CD1c-positive myeloid dendritic cell (primary cell): ENCODE data around the gene GFAP.

Experiments used
- DNase-seq: peaks from one replicate; pipeline ENCODE4 v3.0.0-alpha.2; 2016; ENCODE audit errors: extremely low spot score

Gene GFAP

DNA sequence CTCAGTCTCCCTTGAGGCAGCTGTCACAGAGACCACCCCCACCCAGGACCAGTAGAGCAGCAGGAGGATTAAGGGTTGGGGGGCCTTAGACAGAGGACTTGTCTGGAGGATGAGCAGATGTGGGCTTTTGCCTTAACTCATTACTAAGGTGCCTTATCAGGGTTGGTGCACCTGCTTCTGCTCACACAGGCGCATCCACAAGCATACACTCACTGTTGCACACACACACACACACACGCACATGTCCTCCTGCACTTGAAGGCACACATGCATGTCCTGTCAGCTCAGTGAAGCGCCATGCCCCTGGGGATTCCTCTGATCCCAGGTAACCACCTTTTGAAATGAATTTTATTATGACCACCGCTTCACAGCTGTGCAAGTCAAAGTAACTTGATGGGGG is 1.2 kb downstream of the GFAP start:
- no peak for DNase-seq

DNA sequence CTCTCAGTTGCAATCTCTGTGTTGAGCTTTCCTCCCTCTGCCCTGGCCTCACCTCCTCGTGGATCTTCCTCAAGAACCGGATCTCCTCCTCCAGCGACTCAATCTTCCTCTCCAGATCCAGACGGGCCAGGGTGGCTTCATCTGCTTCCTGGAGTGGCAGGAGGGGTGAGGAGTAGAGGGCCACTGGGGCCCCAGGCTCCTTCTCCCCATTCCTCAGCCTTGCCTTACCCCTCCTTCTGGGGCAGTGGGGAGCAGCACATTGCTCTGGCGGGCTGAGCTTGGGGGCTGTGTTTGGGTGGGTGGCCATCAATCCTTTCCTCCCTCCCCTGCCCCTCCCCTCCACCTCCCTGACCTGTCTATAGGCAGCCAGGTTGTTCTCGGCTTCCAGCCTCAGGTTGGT is 1.6 kb downstream of the GFAP start:
- DNase-seq, result no peak

DNA sequence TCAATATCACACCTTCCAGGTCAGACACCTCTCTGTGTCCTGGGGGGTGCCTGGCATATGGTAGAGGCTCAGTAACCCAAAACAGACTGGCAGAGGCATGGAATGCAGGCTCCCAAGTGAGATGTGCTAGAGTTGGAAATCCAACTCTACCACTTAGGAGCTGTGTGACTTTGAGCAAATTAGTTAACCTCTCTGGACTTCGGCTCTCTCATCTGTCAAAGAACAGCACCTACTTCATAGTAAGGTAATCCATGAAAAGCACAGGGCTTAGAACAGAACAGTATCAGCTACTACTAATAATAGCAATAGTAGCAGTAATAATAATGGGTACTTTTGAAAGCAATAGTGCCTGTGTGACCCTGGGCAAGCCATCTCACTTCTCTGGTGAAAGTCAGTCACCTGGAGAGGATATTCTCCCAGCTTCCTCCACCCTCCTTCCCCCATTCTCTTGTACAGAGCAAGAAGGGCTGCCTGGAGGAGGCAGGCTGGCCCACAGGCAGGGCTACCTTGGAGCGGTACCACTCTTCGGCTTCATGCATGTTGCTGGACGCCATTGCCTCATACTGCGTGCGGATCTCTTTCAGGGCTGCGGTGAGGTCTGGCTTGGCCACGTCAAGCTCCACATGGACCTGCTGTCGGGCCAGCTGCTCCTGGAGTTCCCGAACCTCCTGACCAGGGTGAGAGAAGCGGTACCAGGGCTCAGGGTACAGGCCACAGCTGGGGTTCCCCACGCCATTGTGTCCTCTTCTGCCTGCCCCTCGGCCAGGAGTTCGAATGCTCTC is 2.3 kb downstream of the GFAP start:
- DNase-seq, result no peak

DNA sequence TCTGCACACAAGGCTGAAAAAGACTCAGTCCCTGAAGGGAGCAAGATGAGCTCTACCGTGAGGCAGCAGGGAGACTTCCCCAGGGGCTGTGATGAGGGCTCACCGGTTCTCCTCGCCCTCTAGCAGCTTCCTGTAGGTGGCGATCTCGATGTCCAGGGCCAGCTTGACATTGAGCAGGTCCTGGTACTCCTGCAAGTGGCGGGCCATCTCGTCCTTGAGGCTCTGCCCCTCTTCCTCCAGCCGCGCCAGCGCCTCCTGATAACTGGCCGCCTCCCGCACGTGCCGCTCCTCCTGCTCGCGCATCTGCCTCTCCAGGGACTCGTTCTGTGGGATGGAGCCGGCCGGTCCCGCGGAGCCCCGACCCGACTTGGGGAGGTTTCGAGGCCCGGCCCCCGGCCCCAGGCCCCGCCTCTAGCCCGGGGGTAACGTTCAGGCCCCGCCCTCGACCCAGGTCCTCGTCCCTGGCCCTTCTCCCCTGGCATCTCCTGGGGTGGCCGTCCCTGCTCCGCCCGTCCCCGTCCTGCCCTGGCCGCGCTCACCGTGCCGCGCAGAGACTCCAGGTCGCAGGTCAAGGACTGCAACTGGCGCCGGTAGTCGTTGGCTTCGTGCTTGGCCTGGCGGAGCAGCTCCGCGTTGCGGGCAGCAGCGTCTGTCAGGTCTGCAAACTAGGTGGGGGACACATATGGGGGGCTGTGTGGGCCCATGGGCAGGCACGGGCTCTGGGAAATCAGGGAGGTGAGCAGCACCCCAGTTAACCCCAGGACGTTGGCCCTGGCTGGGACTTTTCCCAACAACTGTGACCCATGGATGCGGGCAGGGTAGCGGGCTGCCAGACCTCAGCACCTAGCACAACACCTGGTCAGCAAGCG is 3.9 kb downstream of the GFAP start:
- peak; percentile 61 for DNase-seq

DNA sequence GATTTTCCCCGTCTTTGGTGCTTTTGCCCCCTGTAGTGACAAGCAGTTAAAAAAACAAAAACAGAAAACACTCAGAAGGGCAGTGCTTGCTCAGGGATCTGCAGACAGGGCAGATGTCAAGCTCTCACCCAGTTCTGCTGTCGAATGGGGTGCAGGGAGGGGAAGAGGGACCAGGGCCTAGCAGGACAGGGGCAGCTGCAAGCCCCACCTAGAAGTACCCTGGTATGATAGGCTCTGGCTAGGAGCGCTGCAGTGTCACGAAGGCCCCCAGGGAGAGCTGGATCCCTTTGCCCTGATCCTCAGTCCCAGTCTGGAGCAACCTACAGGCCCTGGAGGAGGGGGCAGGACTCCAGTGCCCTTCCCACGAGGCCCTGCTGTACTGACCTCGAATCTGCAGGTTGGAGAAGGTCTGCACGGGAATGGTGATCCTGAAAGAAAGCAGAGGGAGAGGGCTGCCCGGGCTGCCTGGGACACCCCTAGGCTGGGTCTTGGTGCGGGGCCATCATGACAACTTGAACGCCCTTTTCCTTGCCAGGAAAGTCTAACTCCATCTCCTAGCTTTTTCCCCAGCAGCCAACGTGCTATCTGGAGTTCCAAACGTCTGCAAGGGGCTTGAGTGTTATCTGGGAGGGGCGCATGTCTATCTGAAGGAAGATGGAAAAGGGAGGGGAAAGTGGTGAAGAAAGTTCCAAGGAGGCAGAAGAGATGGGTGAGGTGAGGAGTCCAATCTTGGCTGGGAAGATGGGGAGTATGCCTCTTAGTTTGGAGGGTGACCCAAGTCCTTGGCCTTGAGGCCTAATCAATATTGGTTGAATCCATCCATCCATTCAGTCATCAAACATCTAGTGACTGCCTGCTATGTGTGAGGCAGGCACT is 4.8 kb downstream of the GFAP start:
- DNase-seq, result no peak

DNA sequence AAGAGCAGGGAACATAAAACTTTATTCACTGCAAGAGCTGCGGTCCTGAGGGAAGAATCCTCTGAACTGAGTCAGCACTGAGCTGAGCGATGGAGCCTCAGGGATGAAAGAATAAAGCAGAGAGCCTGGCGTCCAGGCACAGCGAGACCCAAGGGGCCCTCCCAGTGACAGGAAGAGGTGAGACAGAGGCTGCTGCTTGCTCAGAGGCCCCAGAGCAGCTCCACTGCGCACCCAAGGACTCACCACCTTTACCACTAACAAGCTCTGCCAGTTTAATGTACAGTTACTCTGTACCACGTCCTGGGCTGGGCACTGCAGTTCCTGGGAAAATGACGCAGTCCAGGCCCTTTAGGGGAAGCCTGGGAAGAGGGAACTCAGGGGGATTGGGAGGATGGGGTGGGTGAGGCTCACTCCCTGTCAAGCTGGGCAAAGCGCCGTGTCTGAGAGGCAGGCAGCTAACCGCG is 5.6 kb downstream of the GFAP start:
- no peak for DNase-seq

DNA sequence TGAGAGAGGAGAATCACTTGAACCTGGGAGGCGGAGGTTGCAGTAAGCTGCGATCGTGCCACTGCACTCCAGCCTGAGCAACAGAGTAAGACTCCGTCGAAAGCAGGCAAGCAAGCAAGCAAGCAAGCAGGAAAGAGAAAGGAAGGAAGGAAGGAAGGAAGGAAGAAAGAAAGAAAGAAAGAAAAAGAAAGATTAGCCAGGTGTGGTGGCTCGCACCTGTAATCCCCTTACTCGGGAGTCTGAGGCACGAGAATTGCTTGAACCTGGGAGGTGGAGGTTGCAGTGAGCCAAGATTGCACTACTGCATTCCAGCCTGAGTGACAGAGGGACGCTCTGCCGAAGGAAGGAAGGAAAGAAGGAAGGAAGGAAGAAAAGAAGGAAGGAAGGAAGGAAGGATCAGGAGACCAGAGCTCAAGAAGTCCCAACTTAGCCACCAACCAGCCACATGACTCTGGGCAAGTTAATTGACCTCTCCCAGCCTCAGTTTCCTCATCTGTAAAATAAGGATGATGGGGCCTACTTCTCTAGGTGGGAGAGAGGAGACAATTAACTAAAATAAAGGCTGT is 6.5 kb downstream of the GFAP start:
- no peak for DNase-seq

DNA sequence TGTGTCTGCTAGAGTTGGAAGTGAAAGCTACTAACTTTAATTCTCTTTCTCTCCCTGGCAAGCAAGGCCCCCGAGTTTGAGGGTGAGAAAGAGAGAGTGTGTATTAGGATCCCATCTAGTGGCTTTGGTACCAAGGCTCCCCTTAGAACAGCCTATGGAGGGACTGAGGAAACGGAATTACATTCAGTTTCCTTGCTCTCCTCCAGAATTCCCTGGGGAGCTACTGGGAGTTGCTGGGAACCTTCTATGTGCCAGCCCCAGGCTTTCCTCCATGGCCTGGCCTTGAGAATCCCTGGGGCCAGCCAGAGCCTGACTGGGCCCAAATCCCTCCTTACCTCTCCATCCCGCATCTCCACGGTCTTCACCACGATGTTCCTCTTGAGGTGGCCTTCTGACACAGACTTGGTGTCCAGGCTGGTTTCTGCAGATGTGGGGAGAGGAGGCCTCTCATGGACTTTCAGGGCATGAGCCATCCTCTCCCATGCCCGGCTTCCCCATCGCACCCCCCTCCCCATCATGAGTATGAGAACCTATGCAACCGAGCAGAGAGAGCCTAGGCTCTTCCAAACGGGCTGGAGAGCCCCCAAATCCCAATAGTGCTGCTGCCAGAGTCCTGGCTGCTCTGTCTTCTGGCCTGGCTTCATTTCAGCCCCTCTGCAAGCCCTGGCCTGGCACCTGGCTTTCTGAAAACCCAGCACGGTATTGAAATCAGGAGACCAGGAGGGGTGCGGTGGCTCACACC is 7.4 kb downstream of the GFAP start:
- DNase-seq, result no peak

DNA sequence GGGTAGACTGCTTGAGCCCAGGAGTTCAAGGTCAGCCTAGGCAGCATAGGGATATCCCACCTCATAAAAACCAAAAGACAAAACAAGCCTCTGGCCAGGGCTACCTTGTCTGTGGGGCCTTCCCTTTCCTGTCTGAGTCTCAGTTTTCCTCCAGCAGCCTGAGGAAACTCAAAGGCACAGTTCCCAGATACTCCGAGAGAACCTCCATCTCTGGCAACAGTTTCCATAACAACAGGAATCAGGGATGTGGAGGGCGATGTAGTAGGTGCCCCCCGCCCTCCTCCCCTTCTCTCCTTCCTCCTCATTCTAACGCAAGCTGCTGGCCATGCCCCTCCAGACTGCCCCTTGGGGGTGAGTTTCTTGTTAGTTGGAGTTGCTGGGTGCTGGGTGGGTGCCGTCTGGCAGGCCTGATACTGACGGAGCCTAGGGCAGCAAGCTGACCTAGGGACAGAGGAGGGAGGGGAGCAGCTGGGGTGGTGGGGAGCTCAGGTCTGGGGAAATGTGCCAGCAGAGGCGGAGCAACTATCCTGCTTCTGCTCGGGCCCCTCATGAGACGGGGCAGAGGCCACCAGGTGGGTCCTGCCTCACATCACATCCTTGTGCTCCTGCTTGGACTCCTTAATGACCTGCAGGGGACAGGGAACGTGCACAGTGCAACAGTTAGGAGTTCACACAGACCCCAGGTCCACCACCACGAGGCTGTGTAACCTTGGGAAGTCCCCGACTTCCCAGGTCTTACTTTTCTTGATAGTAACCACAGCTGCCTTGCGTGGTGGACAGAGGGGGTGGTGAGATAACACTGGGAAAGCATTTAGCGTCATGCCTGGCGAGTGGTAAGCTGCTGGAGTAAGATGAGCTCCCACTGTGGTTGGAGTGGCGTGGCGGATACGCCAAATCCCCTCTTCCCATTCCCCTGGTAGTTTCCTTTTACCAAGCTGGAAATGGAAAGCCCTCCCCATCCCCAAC is 8.3 kb downstream of the GFAP start:
- DNase-seq, result no peak

DNA sequence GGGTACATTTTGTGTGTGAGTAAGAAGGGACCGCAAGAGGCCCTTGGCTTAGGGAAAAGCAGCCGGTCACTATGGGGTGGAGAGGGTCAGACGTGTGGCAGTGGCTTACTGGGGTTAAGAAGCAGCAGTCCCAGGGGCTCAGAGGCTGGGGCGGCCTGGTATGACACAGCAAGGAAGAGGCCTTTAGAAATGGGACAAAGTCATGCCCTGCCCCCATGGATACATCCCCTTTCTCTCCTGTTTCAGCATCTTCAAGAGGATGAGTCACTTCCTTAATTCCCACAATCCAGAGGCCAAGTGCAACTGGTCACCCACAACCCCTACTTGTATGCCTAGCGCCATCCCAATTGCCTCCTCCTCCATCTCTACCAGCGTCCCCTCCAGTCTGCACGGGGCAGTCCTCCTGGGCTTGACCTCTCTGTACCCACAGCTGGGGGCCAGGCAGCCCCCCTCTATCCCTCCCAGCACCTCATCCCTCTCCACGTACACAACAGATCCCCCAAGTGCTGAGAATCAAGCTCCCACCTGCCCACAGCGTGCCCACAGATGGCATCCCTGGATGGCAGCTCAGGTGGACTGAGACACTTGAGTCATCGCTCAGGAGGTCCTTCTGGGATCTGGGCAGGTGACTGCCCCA is 9.2 kb downstream of the GFAP start:
- peak; percentile 77 for DNase-seq

DNA sequence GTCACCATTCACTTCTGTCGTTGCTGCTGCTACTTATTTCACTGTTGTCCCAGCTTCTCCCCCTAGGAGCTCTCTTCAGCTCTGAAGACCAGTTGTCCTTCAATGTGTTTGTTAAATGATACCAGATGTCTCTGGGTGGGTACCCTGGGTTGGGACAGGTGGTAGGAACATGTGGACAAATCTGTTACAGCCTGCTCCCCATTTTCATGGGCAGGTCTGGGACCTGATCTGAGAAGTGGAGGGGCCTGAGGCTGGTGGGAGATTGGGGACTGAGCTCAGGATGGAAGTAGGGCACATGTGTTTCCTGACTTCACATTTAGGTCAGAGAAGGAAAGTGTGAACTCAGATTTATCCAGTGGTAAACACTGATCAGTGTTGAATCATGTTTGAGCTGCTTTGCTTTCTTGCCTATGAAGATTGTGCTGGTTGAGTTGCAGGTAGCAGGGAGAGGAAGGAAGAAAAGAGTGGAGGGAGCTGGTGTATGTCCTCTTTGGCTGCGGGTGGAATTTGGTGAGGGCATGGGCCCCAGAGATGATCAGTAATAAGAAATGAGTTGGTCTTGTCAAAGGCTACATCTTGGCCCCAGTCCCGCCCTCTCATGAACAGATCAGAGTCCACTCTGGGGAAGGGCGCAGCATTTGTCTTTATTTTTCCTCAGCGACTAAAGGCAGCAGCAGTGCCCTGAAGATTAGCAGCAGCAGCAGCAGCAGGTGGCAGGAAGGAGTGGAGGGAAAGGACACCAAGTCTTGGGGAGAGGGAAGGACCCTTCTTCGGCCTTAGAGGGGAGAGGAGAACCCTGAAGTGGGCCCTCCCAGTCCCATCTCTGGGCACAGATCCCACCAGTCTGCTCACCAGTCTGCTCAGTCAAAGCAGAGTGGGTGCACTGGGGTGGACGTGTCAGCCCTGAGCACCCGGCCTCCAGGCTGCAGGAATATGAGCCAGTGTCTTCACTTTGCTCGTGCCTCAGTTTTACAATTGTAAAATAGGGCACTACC is 10.0 kb downstream of the GFAP start:
- no peak for DNase-seq

DNA sequence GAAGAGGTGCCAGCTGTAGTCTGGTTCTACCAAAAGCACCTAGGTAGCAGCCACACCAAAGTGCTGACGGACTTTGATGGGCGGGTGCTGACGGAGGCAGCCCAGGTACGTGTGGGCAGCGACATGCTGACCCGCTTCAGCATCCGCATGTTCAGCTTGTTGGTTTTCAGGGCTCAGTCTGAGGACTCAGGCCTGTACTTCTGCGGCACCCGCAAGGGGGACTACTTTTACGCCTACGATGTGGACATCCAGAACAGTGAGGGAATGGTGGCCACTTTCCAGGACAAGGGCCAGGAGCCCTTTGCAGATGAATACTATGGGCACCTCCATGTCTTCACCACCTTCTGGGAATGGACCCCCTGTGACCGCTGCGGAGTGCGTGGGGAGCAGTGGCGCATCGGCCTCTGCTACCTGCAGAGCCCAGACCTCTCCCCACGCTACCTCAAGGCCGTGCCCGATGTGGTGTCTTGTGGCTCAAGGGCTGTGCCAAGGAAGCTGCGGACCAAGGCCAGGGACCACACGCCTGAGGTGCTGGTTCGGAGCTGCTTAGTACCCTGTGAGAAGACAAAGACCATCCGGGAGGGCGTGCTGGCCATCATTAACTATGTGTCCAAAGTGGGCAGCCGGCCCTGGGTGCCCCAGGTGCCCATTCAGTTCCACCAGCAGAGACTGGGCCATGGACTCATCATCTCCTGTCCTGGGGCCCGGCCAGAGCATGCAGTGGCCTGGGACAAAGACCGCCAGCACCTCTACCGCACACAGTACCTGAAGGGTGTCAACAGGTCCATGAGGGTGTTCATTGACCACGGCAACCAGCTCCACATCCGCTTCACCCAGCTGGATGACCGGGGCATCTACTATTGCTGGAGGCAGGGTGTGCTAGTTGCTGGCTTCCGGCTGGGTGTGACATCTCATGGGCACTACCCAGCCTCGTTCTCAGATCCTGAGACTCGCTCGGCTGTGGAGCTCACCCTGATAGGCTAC is 11.0 kb downstream of the GFAP start:
- DNase-seq, result no peak

DNA sequence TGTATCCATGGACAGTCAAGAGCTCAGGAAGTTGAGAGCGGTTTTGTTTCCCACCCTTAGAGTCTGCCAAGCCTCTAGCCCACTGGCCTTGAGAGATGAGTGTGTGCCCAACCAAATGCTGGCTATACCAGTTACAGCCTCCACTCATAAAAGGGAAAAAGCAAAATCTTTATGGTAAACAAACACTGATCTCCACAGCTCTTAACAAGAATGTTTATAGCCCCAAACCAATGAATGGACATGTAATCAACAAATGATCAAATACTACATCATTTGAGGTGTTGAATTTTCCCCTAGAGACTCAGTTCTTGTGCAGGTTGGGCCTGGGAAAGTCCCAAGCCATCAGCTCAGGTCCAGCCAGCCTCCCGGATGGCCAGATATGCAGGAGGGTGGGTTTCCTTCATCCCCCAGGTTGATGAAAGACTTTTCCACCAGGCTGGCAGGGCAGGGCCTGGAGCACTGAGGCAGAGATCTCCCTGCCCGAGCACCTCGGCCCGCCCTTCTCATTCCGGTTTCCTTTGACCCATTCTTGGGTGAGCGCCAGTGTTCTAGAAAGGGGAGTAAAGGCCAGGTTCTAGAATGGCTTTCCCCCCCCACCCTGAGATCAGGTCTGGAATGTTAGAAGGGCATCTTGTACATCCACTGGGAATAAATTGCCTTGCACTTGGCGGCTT is 12.2 kb downstream of the GFAP start:
- no peak for DNase-seq

DNA sequence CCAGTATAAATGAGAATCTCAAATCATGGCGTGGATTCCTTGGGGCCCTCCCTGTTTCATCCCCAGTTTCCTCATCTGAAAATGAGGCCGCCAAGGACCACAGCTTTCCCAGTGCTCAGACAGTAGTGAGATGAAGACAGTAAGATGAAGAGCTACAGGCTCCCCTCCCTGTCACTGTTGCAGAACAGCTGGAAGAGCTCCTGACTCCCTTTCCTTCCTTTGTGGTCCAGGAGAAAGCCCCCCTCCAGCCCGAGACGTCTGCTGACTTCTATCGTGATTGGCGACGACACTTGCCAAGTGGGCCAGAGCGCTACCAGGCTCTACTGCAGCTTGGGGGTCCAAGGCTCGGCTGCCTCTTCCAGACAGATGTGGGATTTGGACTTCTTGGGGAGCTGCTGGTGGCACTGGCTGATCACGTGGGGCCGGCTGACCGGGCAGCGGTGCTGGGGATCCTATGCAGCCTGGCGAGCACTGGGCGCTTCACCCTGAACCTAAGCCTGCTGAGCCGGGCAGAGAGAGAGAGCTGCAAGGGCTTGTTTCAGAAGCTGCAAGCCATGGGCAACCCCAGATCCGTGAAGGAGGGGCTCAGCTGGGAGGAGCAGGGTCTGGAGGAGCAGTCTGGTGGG is 13.1 kb downstream of the GFAP start:
- no peak for DNase-seq

DNA sequence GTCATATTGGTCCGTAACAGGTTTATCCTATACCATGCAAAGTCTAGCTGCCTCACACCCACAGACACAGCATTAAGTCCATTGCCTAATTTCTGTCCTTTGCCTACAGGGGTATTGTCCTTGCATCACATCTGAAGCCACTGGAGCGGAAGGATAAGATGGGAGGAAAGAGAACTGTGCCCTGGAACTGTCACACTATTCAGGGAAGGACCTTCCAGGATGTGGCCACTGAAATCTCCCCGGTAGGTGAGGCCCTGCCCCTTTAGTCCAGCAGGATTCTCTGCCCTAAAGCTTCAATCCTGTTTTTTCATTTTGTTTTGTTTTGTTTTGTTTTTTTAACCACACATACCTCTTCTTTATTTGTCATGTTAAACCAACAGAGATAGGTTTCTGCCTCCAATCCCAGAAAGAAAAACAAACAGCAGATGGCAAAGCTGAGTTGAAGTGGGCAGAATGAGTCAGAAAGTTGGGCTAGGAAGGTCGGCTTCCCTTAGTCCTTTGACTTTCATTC is 13.8 kb downstream of the GFAP start:
- DNase-seq, result peak; percentile 55

DNA sequence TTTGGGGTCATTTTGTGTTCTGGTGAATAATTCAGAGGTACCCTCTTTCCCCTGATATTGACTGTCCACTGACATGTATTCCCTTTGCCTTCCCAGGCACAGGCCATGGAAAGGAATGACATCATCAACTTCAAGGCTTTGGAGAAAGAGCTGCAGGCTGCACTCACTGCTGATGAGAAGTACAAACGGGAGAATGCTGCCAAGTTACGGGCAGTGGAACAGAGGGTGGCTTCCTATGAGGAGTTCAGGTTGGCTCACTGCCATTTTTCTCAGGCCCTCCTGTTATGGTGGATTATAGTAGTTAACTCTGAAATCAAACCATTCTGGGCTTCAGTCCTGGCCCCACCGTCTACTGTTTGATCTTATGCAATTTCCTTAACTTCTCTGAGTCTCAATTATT is 14.4 kb downstream of the GFAP start:
- peak; percentile 8 for DNase-seq
